Breast epithelium (tissue), 4 donors: ENCODE measurements around the gene DSEL. TPM values are rescaled to one million over a fixed set of nuclear protein-coding genes. Genes with fewer than 3 reads are reported as not detected.

Experiments used
- DNase-seq, 2 donors: peaks; one replicate each; pipeline ENCODE4 v3.0.0-alpha.2; 2019; ENCODE audit warnings: low spot score in 2 of 2
- H3K27ac ChIP-seq, 2 donors: fragments of 200-600 bp; sonication (generic) in 1 of 2; one replicate each; pipeline ENCODE4 v1.5.1; 2016 to 2019; ENCODE audit warnings: mild to moderate bottlenecking in 1 of 2
- H3K27me3 ChIP-seq, 2 donors: fragments of 200-600 bp; sonication (generic) in 1 of 2; one replicate each; pipeline versions ENCODE4 v1.5.1 to v1.6.0; 2017 to 2019; ENCODE audit warnings: control low read depth in 1 of 2, mild to moderate bottlenecking in 1 of 2
- H3K36me3 ChIP-seq: fragments of 200-600 bp; one replicate; pipeline ENCODE4 v1.5.1; 2019
- H3K4me1 ChIP-seq, 2 donors: fragments of 200-600 bp; sonication (generic); one replicate each; pipeline ENCODE4 v1.5.1; 2016 to 2019; ENCODE audit warnings: control low read depth in 1 of 2
- H3K4me3 ChIP-seq, 3 donors: fragments of 200-600 bp; sonication (generic); 1 replicate in 2 of 3; 2 replicates in 1 of 3; pipeline ENCODE4 v1.5.1; 2016 to 2019; ENCODE audit warnings: mild to moderate bottlenecking in 3 of 3, moderate library complexity in 2 of 3
- H3K9me3 ChIP-seq, 2 donors: fragments of 200-600 bp; sonication (generic) in 1 of 2; one replicate each; pipeline ENCODE4 v1.5.1; 2016 to 2019; ENCODE audit warnings: control low read depth in 1 of 2
- POLR2A ChIP-seq: fragments of 450-650 bp; IDR thresholded peaks from one replicate; pipeline ENCODE4 v1.6.1; 2016; ENCODE audit warnings: antibody characterized with exemption, mild to moderate bottlenecking, moderate library complexity
- POLR2AphosphoS5 ChIP-seq, 3 donors: sonication (generic); formaldehyde crosslinking; IDR thresholded peaks; one replicate each; pipeline ENCODE4 v1.6.1; 2017; ENCODE audit warnings: antibody characterized with exemption in 3 of 3
- intact Hi-C: fragments of 100-400 bp; cut with DNase I; formaldehyde crosslinking; loops from one replicate; pipeline ENCODE4 v1.15.1; 2023; ENCODE audit warnings: low total_unique reads
- total RNA-seq, 3 donors: library from RNA; depleted of rRNA; stranded (reverse); fragments of >200 nt; gene quantifications; one replicate each; pipeline ENCODE4 v1.1.0, GENCODE V29; 2016
- TF ChIP-seq, protein P1 (sequence below), 3 donors: fragments of 450-650 bp; IDR thresholded peaks; one replicate each; pipeline ENCODE4 v1.5.1; 2016 to 2017; ENCODE audit warnings: antibody characterized with exemption in 3 of 3, mild to moderate bottlenecking in 3 of 3, moderate library complexity in 3 of 3

The DSEL gene
- total RNA-seq, 3 donors from 2014 or later: 13.8 to 34.1 (median 14.5) TPM

DNA sequence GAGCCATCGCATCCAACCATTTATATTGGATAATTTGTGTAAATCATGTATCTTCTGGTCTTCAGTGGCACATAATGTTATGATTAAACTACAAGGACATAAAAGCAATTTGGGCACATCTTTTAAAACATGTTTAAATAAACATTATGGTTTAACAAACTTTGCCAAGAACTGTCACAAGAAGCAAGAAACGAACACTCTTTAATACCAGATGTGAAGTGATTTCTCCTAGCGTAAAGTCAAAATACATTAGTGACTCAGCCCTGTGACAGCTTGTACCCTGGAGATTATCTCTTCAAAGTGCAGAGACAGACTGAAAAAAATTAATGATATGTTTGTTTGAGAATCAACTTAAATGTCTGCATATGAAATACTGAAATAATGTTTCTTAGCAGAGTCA is 39.9 kb downstream of the DSEL start:
- H3K27ac ChIP-seq: no peak overlapping the region
- no peaks in the 10 kb centered on the region for H3K9me3 ChIP-seq
- H3K27me3 ChIP-seq: no peaks in the 10 kb centered on the region
- no peaks in the 10 kb centered on the region for H3K4me1 ChIP-seq
- intact Hi-C loops: no loop called here
- no peak overlapping the region for H3K4me3 ChIP-seq
- no peaks in the 10 kb centered on the region for H3K36me3 ChIP-seq
- no peak for DNase-seq
- TF ChIP-seq POLR2A (no peak), POLR2AphosphoS5 (IDR thresholded peaks at IDR 0.05) (no peak)
- TF ChIP-seq, protein P1, sequence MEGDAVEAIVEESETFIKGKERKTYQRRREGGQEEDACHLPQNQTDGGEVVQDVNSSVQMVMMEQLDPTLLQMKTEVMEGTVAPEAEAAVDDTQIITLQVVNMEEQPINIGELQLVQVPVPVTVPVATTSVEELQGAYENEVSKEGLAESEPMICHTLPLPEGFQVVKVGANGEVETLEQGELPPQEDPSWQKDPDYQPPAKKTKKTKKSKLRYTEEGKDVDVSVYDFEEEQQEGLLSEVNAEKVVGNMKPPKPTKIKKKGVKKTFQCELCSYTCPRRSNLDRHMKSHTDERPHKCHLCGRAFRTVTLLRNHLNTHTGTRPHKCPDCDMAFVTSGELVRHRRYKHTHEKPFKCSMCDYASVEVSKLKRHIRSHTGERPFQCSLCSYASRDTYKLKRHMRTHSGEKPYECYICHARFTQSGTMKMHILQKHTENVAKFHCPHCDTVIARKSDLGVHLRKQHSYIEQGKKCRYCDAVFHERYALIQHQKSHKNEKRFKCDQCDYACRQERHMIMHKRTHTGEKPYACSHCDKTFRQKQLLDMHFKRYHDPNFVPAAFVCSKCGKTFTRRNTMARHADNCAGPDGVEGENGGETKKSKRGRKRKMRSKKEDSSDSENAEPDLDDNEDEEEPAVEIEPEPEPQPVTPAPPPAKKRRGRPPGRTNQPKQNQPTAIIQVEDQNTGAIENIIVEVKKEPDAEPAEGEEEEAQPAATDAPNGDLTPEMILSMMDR (IDR thresholded peaks at IDR 0.05): no peak

DNA sequence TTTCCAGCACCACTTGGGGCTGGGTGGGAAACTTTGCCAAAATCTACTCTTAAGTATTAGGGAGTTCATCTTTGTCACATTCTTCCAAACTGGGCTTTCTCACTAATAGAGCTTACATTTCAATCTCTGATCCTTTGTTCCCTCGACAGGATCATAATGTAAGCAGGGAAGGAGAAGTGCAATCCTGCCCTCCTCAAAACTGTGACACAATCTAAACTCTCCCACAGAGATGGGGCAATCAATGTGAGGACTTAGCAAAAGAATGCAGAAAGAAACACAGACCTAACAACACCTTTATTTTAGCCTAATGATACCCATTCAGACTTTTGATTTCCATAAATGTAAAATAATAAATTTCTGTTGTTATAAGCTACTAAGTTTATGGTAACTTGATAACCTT is 40.8 kb downstream of the DSEL start:
- H3K4me3 ChIP-seq: no peak overlapping the region
- intact Hi-C loops: no loop called here
- H3K36me3 ChIP-seq: no peaks in the 10 kb centered on the region
- H3K27me3 ChIP-seq: no peaks in the 10 kb centered on the region
- DNase-seq: no peak
- TF ChIP-seq POLR2AphosphoS5 (IDR thresholded peaks at IDR 0.05): no peak
- TF ChIP-seq, protein P1 (IDR thresholded peaks at IDR 0.05): no peak
- no peaks in the 10 kb centered on the region for H3K4me1 ChIP-seq
- no peaks in the 10 kb centered on the region for H3K9me3 ChIP-seq
- H3K27ac ChIP-seq: no peak overlapping the region

DNA sequence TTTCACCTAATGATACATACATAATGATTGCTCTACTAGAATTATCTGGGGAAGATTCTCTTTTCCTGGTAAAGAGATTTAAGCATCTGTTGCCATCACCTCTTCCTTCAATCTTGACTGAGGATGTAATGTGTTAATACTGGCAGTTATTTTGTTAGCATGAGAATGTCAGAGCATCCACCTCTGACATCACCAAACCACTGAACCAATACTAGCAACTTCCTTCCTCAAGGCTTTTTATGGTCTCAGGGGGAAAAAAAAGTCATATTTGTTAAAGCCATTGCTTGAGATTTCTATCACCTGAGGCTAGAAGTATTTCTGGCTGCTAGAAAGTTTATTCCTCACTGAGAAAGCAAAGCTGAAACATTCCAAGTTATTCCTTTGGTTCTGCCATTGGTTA is 48.5 kb downstream of the DSEL start:
- Histone ChIP-seq H3K27me3 (no peaks in the 10 kb centered on the region), H3K4me3 (no peak overlapping the region), H3K4me1 (no peaks in the 10 kb centered on the region), H3K36me3 (no peaks in the 10 kb centered on the region), H3K9me3 (no peaks in the 10 kb centered on the region), H3K27ac (no peak overlapping the region)
- DNase-seq: no peak
- TF ChIP-seq, protein P1 (IDR thresholded peaks at IDR 0.05): no peak
- no peak for TF ChIP-seq POLR2A
- TF ChIP-seq POLR2AphosphoS5 (IDR thresholded peaks at IDR 0.05): no peak
- intact Hi-C loops: no loop called here

DNA sequence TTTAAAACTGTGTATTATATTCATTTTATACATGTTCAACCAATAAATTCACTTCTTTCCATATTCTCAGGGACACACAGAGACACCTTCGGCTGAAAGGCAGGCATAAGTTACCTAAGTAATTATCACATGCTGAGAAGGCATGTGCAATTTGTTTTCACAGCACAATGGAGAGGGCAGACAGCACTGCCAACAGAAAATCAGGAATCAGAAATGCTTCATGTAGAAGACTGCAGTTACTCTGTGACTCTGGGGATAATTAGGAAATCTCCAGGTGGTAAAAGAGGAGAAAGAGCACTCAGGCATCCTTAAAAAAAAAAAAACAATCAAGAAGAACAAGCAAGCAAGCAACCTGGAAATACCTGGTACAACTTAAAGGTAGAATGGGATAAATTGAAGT is 49.3 kb downstream of the DSEL start:
- Histone ChIP-seq H3K4me1 (no peaks in the 10 kb centered on the region), H3K9me3 (no peaks in the 10 kb centered on the region), H3K27me3 (no peaks in the 10 kb centered on the region), H3K27ac (no peak overlapping the region), H3K36me3 (no peaks in the 10 kb centered on the region), H3K4me3 (no peak overlapping the region)
- intact Hi-C loops: no loop called here
- DNase-seq: no peak
- TF ChIP-seq, protein P1 (IDR thresholded peaks at IDR 0.05): no peak
- TF ChIP-seq POLR2AphosphoS5 (IDR thresholded peaks at IDR 0.05) (no peak), POLR2A (no peak)

DNA sequence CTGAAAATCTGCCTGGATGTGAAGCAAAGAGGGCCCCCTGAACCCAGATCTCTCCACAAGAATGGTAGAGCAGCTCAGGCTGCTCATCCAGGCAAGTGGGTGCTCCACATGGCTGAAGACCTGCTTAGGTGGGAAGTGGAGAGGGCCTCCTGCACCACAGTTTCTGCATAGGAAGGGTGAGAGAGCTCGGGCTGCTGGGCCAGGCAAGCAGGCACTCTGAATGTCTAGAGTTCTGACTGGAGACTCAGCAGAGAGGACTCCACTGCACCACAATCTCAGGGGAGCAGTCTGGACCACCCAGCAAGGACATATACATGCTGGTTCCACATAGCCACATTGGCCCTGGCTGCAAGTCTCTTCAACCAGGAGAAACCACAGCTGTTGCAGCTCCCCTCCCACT is 52.0 kb downstream of the DSEL start:
- no peak for DNase-seq
- H3K4me1 ChIP-seq: no peaks in the 10 kb centered on the region
- no peaks in the 10 kb centered on the region for H3K36me3 ChIP-seq
- no peak overlapping the region for H3K27ac ChIP-seq
- no peaks in the 10 kb centered on the region for H3K27me3 ChIP-seq
- no peak overlapping the region for H3K4me3 ChIP-seq
- TF ChIP-seq POLR2AphosphoS5 (IDR thresholded peaks at IDR 0.05) (no peak), POLR2A (no peak)
- TF ChIP-seq, protein P1 (IDR thresholded peaks at IDR 0.05): no peak
- intact Hi-C loops: no loop called here
- no peaks in the 10 kb centered on the region for H3K9me3 ChIP-seq
